H9 (cell line): ENCODE results near the gene HK3. TPM values are rescaled to one million over a fixed set of nuclear protein-coding genes. Genes with fewer than 3 reads are reported as not detected.

ENCODE experiments used
- DNase-seq: peaks from one replicate; pipeline ENCODE4 v3.0.0-alpha.2; 2017
- H2AFZ ChIP-seq: one replicate; pipeline ENCODE4 v1.6.1; 2013; ENCODE audit warnings: mild to moderate bottlenecking, low read length, control low read depth, moderate library complexity
- H2AK5ac ChIP-seq: 2 replicates; pipeline ENCODE4 v1.6.1; 2013; ENCODE audit warnings: low read length, control low read depth, mixed read lengths; ENCODE audit not compliant: insufficient read length
- H2BK120ac ChIP-seq: one replicate; pipeline ENCODE4 v1.6.1; 2013; ENCODE audit warnings: low read depth, mild to moderate bottlenecking, low read length, control low read depth, inconsistent platforms; ENCODE audit not compliant: poor library complexity, severe bottlenecking
- H2BK12ac ChIP-seq: 2 replicates; pipeline ENCODE4 v1.6.1; 2013; ENCODE audit warnings: low read length, control low read depth, mixed read lengths, low read depth; ENCODE audit not compliant: insufficient read length
- H2BK15ac ChIP-seq: 2 replicates; pipeline ENCODE4 v1.6.1; 2013; ENCODE audit warnings: low read depth, low read length, control low read depth
- H2BK20ac ChIP-seq: one replicate; pipeline ENCODE4 v1.6.1; 2013; ENCODE audit warnings: low read depth, mild to moderate bottlenecking, low read length, control low read depth, inconsistent platforms; ENCODE audit not compliant: poor library complexity, severe bottlenecking
- H2BK5ac ChIP-seq: 2 replicates; pipeline ENCODE4 v1.6.1; 2013; ENCODE audit warnings: low read length, control low read depth, mixed read lengths; ENCODE audit not compliant: insufficient read length
- H3K14ac ChIP-seq: 2 replicates; pipeline ENCODE4 v1.6.1; 2013; ENCODE audit warnings: low read length, control low read depth; ENCODE audit not compliant: insufficient read depth
- H3K18ac ChIP-seq: 2 replicates; pipeline ENCODE4 v1.6.1; 2013; ENCODE audit warnings: low read depth, mild to moderate bottlenecking, mixed read lengths, low read length, control low read depth; ENCODE audit not compliant: insufficient read length
- H3K23ac ChIP-seq: 2 replicates; pipeline ENCODE4 v1.6.1; 2013; ENCODE audit warnings: low read length, control low read depth, mixed read lengths, low read depth; ENCODE audit not compliant: insufficient read length
- H3K23me2 ChIP-seq: 2 replicates; pipeline ENCODE4 v1.6.1; 2013; ENCODE audit warnings: low read depth, mild to moderate bottlenecking, mixed read lengths, low read length, control low read depth; ENCODE audit not compliant: insufficient read length, poor library complexity, severe bottlenecking
- H3K27ac ChIP-seq: 2 replicates; pipeline ENCODE4 v1.5.1; 2013; ENCODE audit warnings: low read length, control low read depth, mixed read lengths, low read depth; ENCODE audit not compliant: insufficient read length
- H3K27me3 ChIP-seq: 2 replicates; pipeline ENCODE4 v1.6.1; 2013; ENCODE audit warnings: low read length, control low read depth, inconsistent platforms; ENCODE audit not compliant: insufficient read depth
- H3K4ac ChIP-seq: 2 replicates; pipeline ENCODE4 v1.6.1; 2013; ENCODE audit warnings: low read depth, mild to moderate bottlenecking, control low read depth, inconsistent platforms, low read length, moderate library complexity
- H3K4me1 ChIP-seq: 2 replicates; pipeline ENCODE4 v1.6.1; 2013; ENCODE audit warnings: low read length, control low read depth, inconsistent platforms; ENCODE audit not compliant: insufficient read depth
- H3K4me2 ChIP-seq: 2 replicates; pipeline ENCODE4 v1.6.1; 2013; ENCODE audit warnings: low read length, control low read depth, mixed read lengths; ENCODE audit not compliant: insufficient read length, insufficient read depth
- H3K56ac ChIP-seq: 2 replicates; pipeline ENCODE4 v1.6.1; 2013; ENCODE audit warnings: low read depth, mild to moderate bottlenecking, mixed read lengths, low read length, control low read depth; ENCODE audit not compliant: insufficient read length
- H3K79me1 ChIP-seq: 2 replicates; pipeline ENCODE4 v1.6.1; 2013; ENCODE audit warnings: low read depth, mild to moderate bottlenecking, moderate library complexity, low read length, control low read depth, inconsistent platforms; ENCODE audit not compliant: insufficient read depth, poor library complexity, severe bottlenecking
- H3K79me2 ChIP-seq: 2 replicates; pipeline ENCODE4 v1.6.1; 2013; ENCODE audit warnings: low read length, control low read depth, inconsistent platforms; ENCODE audit not compliant: insufficient read depth
- H3K9ac ChIP-seq: 2 replicates; pipeline ENCODE4 v1.6.1; 2013; ENCODE audit warnings: low read length, control low read depth, mixed read lengths; ENCODE audit not compliant: insufficient read length; ENCODE audit errors: extremely low read depth
- H3K9me3 ChIP-seq: one replicate; pipeline ENCODE4 v1.6.1; 2013; ENCODE audit warnings: low read depth, low read length, inconsistent platforms; ENCODE audit not compliant: control insufficient read depth
- H3T11ph ChIP-seq: one replicate; pipeline ENCODE4 v1.6.1; 2013; ENCODE audit warnings: mild to moderate bottlenecking, low read length, control low read depth, inconsistent platforms
- H4K20me1 ChIP-seq: one replicate; pipeline ENCODE4 v1.6.1; 2013; ENCODE audit not compliant: control insufficient read depth, insufficient read length, insufficient read depth
- H4K5ac ChIP-seq: 2 replicates; pipeline ENCODE4 v1.6.1; 2013; ENCODE audit warnings: low read depth, mild to moderate bottlenecking, mixed read lengths, low read length, control low read depth; ENCODE audit not compliant: insufficient read length
- H4K8ac ChIP-seq: replicated peaks from 2 replicates; pipeline ENCODE4 v1.6.1; 2013; ENCODE audit warnings: low read length, control low read depth, mixed read lengths, low read depth; ENCODE audit not compliant: insufficient read length
- H4K91ac ChIP-seq: 2 replicates; pipeline ENCODE4 v1.6.1; 2013; ENCODE audit warnings: low read depth, mild to moderate bottlenecking, moderate library complexity, mixed read lengths, low read length, control low read depth; ENCODE audit not compliant: insufficient read length
- H3K27ac Mint-ChIP-seq, 3 experiments: 2 replicates in 2 of 3; 3 replicates in 1 of 3; pipeline ENCODE4 v1.8.0; 2020 to 2021; ENCODE audit warnings: mixed read lengths in 3 of 3, mild to moderate bottlenecking in 1 of 3, moderate library complexity in 1 of 3
- H3K27me3 Mint-ChIP-seq: 2 replicates; pipeline ENCODE4 v1.8.0; 2021; ENCODE audit warnings: low read depth, mild to moderate bottlenecking, moderate library complexity, mixed read lengths
- H3K36me3 Mint-ChIP-seq, 3 experiments: 2 replicates in 2 of 3; 3 replicates in 1 of 3; pipeline ENCODE4 v1.8.0; 2020 to 2021; ENCODE audit warnings: low read depth in 3 of 3, mixed read lengths in 3 of 3; ENCODE audit not compliant: insufficient read depth in 1 of 3
- H3K4me1 Mint-ChIP-seq, 2 experiments: 2 replicates each; pipeline ENCODE4 v1.8.0; 2020; ENCODE audit warnings: mixed read lengths in 2 of 2
- H3K4me3 Mint-ChIP-seq, 2 experiments: 2 replicates in 1 of 2; 3 replicates in 1 of 2; pipeline ENCODE4 v1.8.0; 2020 to 2021; ENCODE audit warnings: mild to moderate bottlenecking in 2 of 2, mixed read lengths in 2 of 2, moderate library complexity in 1 of 2
- H3K9me3 Mint-ChIP-seq, 2 experiments: 2 replicates in 1 of 2; 3 replicates in 1 of 2; pipeline ENCODE4 v1.8.0; 2020; ENCODE audit warnings: mild to moderate bottlenecking in 2 of 2, mixed read lengths in 2 of 2, moderate library complexity in 1 of 2
- WGBS: extraction: QIAGEN DNeasy Blood & Tissue Kit; methylation state at CpG from one replicate; pipeline ENCODE4 v1.1.7; 2013; ENCODE audit warnings: missing lambda C conversion rate, low lambda C conversion rate, mixed read lengths; ENCODE audit not compliant: insufficient read length; ENCODE audit errors: extremely low coverage; 5-methylcytosine and 5-hydroxymethylcytosine counted together
- total RNA-seq: library from RNA; stranded (reverse); gene quantifications from 2 replicates; pipeline ENCODE4 v1.2.1, GENCODE V29; 2021
- TF ChIP-seq, protein P1 (sequence below): fragments of 200-600 bp; sonication (generic); conservative IDR thresholded peaks from 3 replicates; pipeline ENCODE4 v1.8.0; 2021; ENCODE audit warnings: antibody characterized with exemption, mild to moderate bottlenecking

The HK3 gene
- total RNA-seq, 1 experiment from 2014 or later: not detected

- Histone ChIP-seq H2BK120ac (no peak overlapping the region), H3K79me1 (no peaks in the 10 kb centered on the region), H4K8ac (no peak overlapping the region), H4K20me1 (no peaks in the 10 kb centered on the region), H3K14ac (no peak overlapping the region), H3K27me3 (no peaks in the 10 kb centered on the region), H2BK15ac (no peak overlapping the region), H2BK5ac (no peak overlapping the region), H3K18ac (no peak overlapping the region), H3K9ac (no peak overlapping the region), H3K27ac (no peak overlapping the region), H3K9me3 (no peaks in the 10 kb centered on the region), H3K56ac (no peak overlapping the region), H3K4me1 (no peaks in the 10 kb centered on the region), H3K23me2 (no peaks in the 10 kb centered on the region), H2BK20ac (no peak overlapping the region), H2AK5ac (no peak overlapping the region), H4K5ac (no peak overlapping the region), H3K4ac (no peak overlapping the region), H4K91ac (no peak overlapping the region), H3K23ac (no peak overlapping the region), H2BK12ac (no peak overlapping the region), H3T11ph (no peak overlapping the region), H2AFZ (no peak overlapping the region), H3K79me2 (no peaks in the 10 kb centered on the region), H3K4me2 (no peak overlapping the region)
- WGBS: no CpG with 5 or more reads among the region's 1 CpG
- peaks cover 13 to 43% (median 24%) of the 10 kb centered on the region in 3 experiments; a peak in 6 of 7 replicates for H3K36me3 Mint-ChIP-seq
- no peak overlapping the region for H3K27ac Mint-ChIP-seq
- no peaks in the 10 kb centered on the region; a peak in 1 of 4 replicates for H3K4me1 Mint-ChIP-seq
- TF ChIP-seq, protein P1, sequence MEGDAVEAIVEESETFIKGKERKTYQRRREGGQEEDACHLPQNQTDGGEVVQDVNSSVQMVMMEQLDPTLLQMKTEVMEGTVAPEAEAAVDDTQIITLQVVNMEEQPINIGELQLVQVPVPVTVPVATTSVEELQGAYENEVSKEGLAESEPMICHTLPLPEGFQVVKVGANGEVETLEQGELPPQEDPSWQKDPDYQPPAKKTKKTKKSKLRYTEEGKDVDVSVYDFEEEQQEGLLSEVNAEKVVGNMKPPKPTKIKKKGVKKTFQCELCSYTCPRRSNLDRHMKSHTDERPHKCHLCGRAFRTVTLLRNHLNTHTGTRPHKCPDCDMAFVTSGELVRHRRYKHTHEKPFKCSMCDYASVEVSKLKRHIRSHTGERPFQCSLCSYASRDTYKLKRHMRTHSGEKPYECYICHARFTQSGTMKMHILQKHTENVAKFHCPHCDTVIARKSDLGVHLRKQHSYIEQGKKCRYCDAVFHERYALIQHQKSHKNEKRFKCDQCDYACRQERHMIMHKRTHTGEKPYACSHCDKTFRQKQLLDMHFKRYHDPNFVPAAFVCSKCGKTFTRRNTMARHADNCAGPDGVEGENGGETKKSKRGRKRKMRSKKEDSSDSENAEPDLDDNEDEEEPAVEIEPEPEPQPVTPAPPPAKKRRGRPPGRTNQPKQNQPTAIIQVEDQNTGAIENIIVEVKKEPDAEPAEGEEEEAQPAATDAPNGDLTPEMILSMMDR: no peak
- no peak for DNase-seq
- no peaks in the 10 kb centered on the region for H3K9me3 Mint-ChIP-seq
- no peak overlapping the region for H3K4me3 Mint-ChIP-seq
- no peaks in the 10 kb centered on the region for H3K27me3 Mint-ChIP-seq
Observed at GRCh38 chr5:176929654-176930053, 30.5 kb upstream of the HK3 start.
